Fibroblast of villous mesenchyme (primary cell): Measurements from ENCODE around the gene RGS7. TPM values are rescaled to one million over a fixed set of nuclear protein-coding genes. Genes with fewer than 3 reads are reported as not detected.

Experiments
- DNase-seq: peaks from one replicate; pipeline ENCODE4 v3.0.0-alpha.2; 2010; ENCODE audit warnings: low read depth
- H3K4me3 ChIP-seq: 2 replicates; pipeline ENCODE4 v1.5.1; 2011; ENCODE audit warnings: low read depth, mild to moderate bottlenecking, low read length
- total RNA-seq: library from RNA; depleted of rRNA; stranded (reverse); fragments of >200 nt; gene quantifications from 2 replicates; pipeline ENCODE4 v1.2.3, GENCODE V29; 2012
- TF ChIP-seq, protein P1 (sequence below): IDR thresholded peaks from 2 replicates; pipeline ENCODE4 v1.5.1; 2012; ENCODE audit warnings: low read depth, mild to moderate bottlenecking, low read length; ENCODE audit not compliant: insufficient read depth

The RGS7 gene
- total RNA-seq, 1 donor = 0.43 TPM

DNA sequence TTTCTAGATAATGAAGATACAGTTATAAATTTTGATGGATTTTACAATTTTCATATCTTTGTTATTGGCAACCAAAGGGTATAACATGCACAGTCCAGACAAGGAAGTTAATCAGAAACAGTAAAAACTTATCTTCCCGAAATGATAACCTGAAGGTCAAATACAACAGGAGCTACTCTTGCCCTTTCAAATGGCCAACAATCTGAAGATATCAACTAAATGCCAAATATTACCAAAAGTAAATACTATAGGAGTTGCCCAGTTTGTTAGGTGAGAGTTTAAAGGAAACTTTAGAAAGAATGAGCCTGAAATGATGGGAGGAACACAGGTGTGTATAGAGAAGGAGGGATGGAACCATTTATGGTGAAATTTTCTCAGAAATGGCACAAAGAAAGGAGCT, 153.2 kb downstream of the RGS7 start:
- TF ChIP-seq, protein P1, sequence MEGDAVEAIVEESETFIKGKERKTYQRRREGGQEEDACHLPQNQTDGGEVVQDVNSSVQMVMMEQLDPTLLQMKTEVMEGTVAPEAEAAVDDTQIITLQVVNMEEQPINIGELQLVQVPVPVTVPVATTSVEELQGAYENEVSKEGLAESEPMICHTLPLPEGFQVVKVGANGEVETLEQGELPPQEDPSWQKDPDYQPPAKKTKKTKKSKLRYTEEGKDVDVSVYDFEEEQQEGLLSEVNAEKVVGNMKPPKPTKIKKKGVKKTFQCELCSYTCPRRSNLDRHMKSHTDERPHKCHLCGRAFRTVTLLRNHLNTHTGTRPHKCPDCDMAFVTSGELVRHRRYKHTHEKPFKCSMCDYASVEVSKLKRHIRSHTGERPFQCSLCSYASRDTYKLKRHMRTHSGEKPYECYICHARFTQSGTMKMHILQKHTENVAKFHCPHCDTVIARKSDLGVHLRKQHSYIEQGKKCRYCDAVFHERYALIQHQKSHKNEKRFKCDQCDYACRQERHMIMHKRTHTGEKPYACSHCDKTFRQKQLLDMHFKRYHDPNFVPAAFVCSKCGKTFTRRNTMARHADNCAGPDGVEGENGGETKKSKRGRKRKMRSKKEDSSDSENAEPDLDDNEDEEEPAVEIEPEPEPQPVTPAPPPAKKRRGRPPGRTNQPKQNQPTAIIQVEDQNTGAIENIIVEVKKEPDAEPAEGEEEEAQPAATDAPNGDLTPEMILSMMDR = no peak
- H3K4me3 ChIP-seq = no peak overlapping the region
- no peak for DNase-seq

DNA sequence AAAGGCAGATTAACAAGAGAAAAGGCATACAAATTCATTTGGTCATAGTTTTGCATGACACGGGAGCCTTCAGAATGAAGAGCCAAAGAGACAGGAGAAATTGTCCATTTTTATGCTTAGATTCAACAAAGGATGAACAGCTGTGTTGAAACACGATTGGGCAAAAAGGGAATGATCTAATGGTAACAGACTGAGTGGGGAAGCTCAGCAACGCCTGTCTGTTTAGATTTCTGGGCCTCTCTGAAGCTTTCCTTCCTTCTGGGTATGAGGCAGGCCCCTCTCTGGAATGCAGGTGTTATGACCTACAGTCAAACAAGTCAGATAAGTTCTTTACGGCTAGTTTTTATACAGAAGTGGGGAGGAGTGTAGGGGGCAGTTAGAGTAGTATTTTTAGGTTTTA, 154.6 kb downstream of the RGS7 start:
- TF ChIP-seq, protein P1 = no peak
- H3K4me3 ChIP-seq = no peak overlapping the region
- DNase-seq = no peak

DNA sequence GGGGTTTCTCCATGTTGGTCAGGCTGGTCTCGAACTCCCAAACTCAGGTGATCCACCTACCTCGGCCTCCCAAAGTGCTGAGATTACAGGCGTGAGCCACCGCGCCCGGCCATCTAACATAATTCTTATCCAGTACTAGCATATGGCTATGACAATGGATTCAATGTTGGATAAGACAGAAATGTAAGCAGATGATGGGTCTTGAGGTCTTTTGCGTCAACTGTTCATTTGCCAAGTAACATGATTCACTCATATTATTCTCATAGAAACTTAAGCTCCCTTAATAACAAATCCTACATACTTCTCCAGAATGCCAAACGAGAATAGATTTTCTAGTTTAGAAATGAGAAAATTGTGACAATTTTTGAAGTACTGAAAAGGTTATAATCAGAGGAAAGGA, 170.3 kb downstream of the RGS7 start:
- TF ChIP-seq, protein P1 = no peak
- no peak for DNase-seq
- H3K4me3 ChIP-seq = no peak overlapping the region

DNA sequence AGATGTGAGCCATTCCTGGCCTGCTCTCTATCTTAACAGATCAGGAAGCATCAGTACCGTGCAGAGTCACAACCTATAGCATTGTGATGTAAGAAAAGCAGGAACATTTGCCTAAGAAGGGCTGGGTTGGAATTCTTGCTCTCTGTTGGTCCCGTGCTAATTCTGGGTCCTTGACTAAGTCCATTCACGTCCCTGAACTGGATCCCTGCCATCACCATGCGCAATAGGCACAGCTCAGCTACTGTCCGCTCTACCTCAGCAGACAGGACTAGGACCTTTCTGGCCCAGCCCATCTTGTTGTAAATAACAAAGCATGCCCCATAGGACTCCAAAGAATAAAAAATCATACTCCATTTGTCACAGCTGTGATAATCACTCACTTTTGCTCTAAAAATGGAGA, 175.0 kb downstream of the RGS7 start:
- no peak for DNase-seq
- TF ChIP-seq, protein P1 = no peak
- no peak overlapping the region for H3K4me3 ChIP-seq

DNA sequence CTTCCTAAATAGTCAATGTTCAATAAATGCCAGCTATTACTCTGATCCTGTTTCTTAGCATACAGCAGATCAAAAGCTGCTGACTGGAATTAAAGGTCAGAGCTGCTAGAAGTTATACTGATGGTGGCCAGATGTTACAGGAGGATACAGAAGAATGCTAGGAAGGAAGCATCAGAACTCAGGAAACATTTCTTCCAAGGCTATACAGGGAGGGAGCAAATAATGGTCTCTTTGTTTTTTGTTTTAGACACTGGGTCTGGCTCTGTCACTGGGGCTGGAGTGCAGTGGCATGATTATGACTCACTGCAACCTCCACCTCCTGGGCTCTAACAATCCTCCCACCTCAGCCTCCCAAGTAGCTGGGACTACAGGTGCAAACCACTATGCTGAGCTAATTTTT, 175.5 kb downstream of the RGS7 start:
- no peak overlapping the region for H3K4me3 ChIP-seq
- TF ChIP-seq, protein P1 = no peak
- no peak for DNase-seq

DNA sequence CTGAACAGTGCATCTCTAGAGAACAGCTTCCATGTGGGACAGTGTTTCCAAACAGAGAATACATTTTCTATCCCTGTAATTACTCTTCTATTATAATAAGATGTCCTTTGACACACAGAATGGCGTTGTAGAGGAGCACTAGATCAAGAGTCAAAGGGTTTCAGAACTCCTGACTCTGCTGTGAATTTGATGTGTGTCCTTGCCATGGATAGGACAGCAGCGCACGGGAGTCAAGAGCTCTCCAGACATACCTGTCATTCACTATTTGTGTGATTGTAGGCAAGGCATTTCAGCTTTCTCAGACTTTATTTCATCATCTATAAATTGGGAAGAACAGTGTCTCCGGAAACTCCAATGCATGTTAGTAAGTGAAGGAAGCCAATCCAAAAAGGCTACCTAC, 176.4 kb downstream of the RGS7 start:
- DNase-seq = no peak
- TF ChIP-seq, protein P1 = no peak
- no peak overlapping the region for H3K4me3 ChIP-seq

DNA sequence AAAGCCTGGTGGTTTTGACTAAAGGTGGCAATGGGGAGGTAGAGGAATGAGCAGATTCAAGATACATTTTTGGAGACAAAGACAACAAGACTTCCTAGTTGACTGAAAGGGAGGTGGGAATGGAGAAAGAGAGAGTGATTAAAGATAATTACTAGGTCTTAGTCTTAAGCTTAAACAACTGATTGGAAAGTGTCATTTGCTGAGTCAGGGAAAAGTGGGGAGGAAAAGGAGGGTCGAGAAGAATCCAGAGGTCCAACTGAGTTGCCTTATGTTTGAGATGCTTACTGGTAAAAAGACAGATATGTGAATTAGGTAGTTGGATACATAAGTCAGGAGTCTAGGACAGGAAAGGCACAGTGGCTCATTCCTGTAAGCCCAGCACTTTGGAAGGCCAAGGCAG, 179.3 kb downstream of the RGS7 start:
- no peak overlapping the region for H3K4me3 ChIP-seq
- no peak for DNase-seq

More for the DNA sequence above, 179.3 kb downstream of the RGS7 start:
- TF ChIP-seq, protein P1 = no peak
